CD4-positive, alpha-beta T cell treated with Interleukin-10 for 1 hour (primary cell): ENCODE measurements around the gene CCT6A.
"Not testable (repeated sequence)": the region's sequence is repeated elsewhere in the genome, so short reads cannot be mapped to it uniquely, and the experiment has no call there.

ENCODE experiments used
- DNase-seq: peaks from one replicate; pipeline ENCODE4 v3.0.0-alpha.2; 2020

The CCT6A gene

GRCh38 chr7:56051339-56052191 lies at the start of gene CCT6A, which contains the start of gene PSPH:
Gene CCT6A (plus strand): TSS chr7:56051765. CDS start chr7:56051849, 84 bp downstream.
Gene PSPH (minus strand): TSS chr7:56051444. CDS start chr7:56021212, 30,232 bp downstream.
- DNase-seq: peak; percentile 88

GRCh38 chr7:56003749-56004148 lies 47.8 kb upstream of the CCT6A start:
- no peak for DNase-seq

GRCh38 chr7:56007167-56007652 lies 44.4 kb upstream of the CCT6A start:
- DNase-seq: no peak

- no peak for DNase-seq
Observed at GRCh38 chr7:56007891-56008290, 43.7 kb upstream of the CCT6A start.

- no peak for DNase-seq
Observed at GRCh38 chr7:56009695-56010094, 41.9 kb upstream of the CCT6A start.

GRCh38 chr7:56017015-56017414 lies 34.5 kb upstream of the CCT6A start:
- not testable (repeated sequence) for DNase-seq

- DNase-seq: no peak
Observed at GRCh38 chr7:56019501-56019900, 32.1 kb upstream of the CCT6A start.

- DNase-seq: no peak
Observed at GRCh38 chr7:56023500-56023899, 28.1 kb upstream of the CCT6A start.

- DNase-seq: no peak
Observed at GRCh38 chr7:56026538-56026937, 25.0 kb upstream of the CCT6A start.

GRCh38 chr7:56028942-56029630 lies 22.5 kb upstream of the CCT6A start:
- DNase-seq: no peak

- DNase-seq: no peak
Observed at GRCh38 chr7:56030340-56030739, 21.2 kb upstream of the CCT6A start.

- DNase-seq: not testable (repeated sequence)
Observed at GRCh38 chr7:56031556-56031955, 20.0 kb upstream of the CCT6A start.

- not testable (repeated sequence) for DNase-seq
Observed at GRCh38 chr7:56032578-56032977, 19.0 kb upstream of the CCT6A start.

GRCh38 chr7:56033671-56034432 lies 17.7 kb upstream of the CCT6A start:
- DNase-seq: peak; percentile 78

GRCh38 chr7:56040730-56041129 lies 10.8 kb upstream of the CCT6A start:
- DNase-seq: no peak

- not testable (repeated sequence) for DNase-seq
Observed at GRCh38 chr7:56045758-56046157, 5.8 kb upstream of the CCT6A start.

GRCh38 chr7:56046721-56047445 lies 4.7 kb upstream of the CCT6A start:
- DNase-seq: no peak

- not testable (repeated sequence) for DNase-seq
Observed at GRCh38 chr7:56047446-56048116, 4.0 kb upstream of the CCT6A start.

- no peak for DNase-seq
Observed at GRCh38 chr7:56048245-56048644, 3.3 kb upstream of the CCT6A start.

- not testable (repeated sequence) for DNase-seq
Observed at GRCh38 chr7:56048763-56049162, 2.8 kb upstream of the CCT6A start.

GRCh38 chr7:56051053-56051338 lies 569 bp upstream of the CCT6A start:
- DNase-seq: no peak

- DNase-seq: no peak
Observed at GRCh38 chr7:56053379-56053778, 1.8 kb downstream of the CCT6A start.
